ENCODE data around the gene IRS1.

IRS1 gene

GRCh38 chr2:226813148-226813701 lies 13.6 kb upstream of the IRS1 start:
- DNase-seq = no peak

- DNase-seq = no peak
These were observed 3.8 kb upstream of the IRS1 start for GRCh38 chr2:226803410-226803809.

- DNase-seq = peak; percentile 83 to 87
These were observed 3.0 kb upstream of the IRS1 start for GRCh38 chr2:226802573-226802972.

GRCh38 chr2:226800941-226801784 lies 1.5 kb upstream of the IRS1 start:
- DNase-seq = no peak

GRCh38 chr2:226799976-226800940 lies 638 bp upstream of the IRS1 start:
- DNase-seq = no peak

- DNase-seq = no peak
These were observed 1.0 kb downstream of the IRS1 start for GRCh38 chr2:226798422-226799210.

DNA sequence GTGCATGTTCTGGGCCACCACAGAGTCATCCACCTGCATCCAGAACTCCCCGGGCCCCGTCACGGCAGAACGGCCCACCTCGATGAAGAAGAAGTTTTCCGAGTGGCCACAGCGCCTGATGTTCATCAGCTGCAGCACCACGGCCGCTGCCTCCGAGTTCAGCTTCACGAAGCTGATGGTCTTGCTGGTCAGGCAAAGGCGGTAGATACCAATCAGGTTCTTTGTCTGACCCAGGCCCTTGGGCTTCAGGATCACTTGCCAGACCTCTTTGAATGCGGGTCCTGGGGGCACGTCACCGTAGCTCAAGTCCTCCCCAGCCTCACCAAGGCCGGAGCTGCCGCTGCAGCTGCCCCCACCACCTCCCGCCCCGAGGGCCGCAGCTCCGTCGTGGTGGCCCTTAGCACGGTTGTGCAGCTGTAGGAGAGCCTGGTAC lies 1.6 kb downstream of the IRS1 start:
- no peak for DNase-seq

DNA sequence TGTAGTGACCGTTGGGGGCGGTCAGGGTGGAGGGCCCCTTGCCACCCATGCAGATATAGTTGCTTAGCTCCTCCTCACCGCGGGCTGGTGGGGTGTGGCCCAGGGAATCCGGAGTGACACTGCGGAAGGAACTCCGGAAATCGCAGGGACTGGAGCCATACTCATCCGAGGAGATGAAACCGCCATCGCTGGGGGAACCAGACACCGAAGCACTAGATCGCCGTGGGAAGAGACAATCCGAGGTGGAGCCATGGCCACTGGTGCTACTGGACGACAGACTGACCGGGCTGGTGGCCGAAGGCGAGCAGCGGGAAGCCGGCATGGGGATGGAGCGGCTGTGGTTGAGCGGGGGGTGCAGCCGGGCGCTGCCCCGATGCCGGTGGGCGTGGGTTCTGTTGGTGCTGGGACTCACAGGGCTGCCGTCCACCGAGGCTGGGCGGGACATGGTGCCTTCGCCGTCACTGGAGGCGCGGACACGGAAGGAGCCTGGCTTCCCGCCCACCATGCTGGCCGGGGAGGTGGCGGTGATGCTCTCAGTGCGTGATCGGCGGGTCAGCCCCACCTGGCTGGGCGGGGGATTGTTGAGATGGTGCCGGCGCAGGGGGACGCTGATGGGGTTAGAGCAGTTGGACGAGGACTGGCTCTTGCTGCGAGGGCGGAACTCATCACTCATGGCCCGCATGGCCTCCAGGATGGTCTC lies 2.2 kb downstream of the IRS1 start:
- DNase-seq = no peak

GRCh38 chr2:226796840-226797288 lies 2.8 kb downstream of the IRS1 start:
- DNase-seq = no peak

DNA sequence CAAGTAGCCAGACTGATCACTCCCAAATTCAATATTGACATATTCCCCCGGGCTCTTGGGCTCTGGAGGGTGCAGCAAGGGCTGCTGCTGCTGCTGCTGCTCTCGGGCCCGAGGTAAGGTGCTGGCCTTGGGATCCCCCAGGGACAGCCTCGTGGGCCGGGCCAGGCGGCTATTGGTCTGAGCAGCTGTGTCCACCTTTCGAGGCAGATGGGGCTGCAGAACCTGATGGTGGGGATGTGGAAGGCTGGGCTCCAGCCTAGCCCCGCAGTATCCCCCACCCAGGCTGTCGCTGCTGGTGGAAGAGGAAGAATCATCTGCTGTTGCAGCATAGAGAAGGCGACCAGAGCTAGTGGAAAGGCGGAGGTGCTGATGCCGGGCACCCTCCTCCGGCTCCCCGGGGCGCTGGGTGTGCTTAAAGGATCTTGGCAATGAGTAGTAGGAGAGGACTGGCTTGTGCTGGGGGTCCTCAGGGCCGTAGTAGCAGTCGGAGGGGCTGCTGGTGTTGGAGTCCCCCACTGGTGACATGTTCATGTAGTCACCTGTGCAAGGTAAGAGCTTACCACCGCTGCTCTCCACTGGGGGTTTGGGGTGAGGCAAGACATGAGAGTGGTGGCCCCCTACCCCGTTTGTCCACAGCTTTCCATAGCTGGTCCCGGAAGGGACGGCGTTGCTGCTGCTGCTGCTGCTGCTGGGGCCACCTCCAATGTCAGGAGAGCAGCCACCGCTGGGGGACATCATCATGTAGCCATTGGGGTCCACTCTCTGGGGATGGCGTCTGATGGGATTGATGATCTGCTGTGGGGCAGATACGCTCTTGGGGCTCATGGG lies 3.4 kb downstream of the IRS1 start:
- DNase-seq = no peak

GRCh38 chr2:226795281-226796011 lies 4.2 kb downstream of the IRS1 start:
- DNase-seq = no peak

GRCh38 chr2:226794751-226795171 lies 4.9 kb downstream of the IRS1 start:
- no peak for DNase-seq

- no peak for DNase-seq
These were observed 5.4 kb downstream of the IRS1 start for GRCh38 chr2:226794196-226794661.

- no peak for DNase-seq
These were observed 6.0 kb downstream of the IRS1 start for GRCh38 chr2:226793646-226794045.

- peak in 1 of 2 experiments; percentile 3 for DNase-seq
These were observed 7.3 kb downstream of the IRS1 start for GRCh38 chr2:226792155-226792881.

DNA sequence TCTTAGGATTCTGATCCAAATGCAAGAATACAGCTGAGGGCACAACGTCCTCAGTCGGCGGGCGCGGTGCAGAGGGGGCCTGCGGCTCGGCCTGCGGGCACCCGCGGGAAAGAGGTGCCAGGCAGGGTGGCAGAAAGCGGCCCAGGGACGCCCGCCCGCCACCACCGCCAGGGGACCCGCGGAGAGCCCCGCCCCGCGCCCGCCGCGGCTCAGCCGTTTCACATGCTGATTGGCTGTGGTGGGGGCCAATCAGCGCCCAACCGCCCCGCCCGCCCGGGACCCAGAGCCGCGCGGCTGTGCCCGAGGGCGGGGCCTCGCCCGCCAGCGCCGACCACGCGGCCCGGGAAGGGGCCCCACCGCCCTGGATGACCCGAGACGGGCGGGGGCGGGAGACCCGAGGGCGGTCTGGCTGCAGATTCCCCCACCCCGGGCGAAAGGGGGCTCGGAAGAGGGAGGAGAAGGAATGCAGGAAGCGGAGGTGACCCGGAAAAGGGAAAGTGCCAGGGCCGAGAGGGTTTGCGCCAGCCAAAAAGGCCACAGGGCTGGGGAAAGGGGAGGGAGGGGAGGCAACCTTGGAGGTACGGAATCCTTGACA lies 8.0 kb downstream of the IRS1 start:
- DNase-seq = peak; percentile 74 to 78

- peak; percentile 62 to 67 for DNase-seq
These were observed 8.5 kb downstream of the IRS1 start for GRCh38 chr2:226791056-226791486.

DNA sequence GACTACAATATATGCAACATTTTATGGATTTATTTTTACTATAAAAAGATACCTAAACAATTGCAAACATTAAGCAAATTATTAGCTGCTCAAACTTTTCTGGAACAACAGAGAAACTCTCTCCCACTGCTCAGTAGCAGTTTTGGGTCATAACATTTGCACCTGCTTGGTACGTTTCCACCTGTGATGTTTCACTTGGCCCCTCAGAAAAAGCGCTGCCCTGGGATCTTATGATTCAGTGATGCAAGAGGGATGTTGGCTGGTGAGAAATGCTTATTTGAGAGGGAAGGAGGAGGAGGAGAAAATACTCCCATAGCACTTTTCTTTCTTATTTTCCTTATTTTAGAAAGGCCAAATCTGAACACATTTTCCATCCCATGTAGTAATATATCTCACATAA lies 9.2 kb downstream of the IRS1 start:
- no peak for DNase-seq

DNA sequence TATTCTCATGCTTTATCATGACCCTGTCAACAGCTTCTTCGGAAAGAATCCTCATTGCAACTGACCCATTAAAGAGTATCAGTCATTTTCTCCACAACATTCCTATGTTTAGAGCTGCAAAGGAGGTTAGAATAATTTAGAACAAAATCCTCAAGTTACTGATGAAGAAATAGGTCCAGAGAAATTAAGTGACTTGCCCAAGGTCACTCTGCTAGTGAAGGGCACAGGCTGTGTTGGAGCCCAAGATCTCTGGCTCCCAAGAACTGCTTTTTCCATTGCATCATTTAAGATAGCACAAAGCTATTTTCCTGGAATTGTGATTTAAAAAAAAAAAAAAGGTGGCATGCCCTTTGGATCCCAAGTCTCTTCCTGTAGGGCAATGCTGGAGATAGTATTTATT lies 9.6 kb downstream of the IRS1 start:
- no peak for DNase-seq
